Measurements from ENCODE around the gene FAM221B.

The FAM221B gene

DNA sequence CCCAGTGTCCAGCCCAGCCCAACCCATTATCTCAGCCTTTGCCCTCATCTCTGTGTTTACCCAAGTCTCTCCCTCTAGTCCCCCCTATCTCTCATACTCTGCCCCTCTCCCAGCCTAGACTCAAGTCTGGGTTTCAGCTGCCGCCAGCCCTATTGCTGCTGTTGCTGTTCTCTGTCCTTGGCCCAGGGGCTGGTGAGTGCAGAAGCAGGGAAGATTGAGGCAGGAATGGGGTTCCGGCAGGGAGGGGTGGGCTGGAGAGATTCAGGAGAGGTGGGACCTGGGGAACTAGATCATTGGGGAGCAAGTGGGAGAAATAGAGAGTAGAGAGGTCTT lies 1.2 kb upstream of the FAM221B start:
- TF ChIP-seq, protein P1, sequence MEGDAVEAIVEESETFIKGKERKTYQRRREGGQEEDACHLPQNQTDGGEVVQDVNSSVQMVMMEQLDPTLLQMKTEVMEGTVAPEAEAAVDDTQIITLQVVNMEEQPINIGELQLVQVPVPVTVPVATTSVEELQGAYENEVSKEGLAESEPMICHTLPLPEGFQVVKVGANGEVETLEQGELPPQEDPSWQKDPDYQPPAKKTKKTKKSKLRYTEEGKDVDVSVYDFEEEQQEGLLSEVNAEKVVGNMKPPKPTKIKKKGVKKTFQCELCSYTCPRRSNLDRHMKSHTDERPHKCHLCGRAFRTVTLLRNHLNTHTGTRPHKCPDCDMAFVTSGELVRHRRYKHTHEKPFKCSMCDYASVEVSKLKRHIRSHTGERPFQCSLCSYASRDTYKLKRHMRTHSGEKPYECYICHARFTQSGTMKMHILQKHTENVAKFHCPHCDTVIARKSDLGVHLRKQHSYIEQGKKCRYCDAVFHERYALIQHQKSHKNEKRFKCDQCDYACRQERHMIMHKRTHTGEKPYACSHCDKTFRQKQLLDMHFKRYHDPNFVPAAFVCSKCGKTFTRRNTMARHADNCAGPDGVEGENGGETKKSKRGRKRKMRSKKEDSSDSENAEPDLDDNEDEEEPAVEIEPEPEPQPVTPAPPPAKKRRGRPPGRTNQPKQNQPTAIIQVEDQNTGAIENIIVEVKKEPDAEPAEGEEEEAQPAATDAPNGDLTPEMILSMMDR (IDR thresholded peaks at IDR 0.05; ENCODE audit: unreplicated experiment in 3 of 3): no peak
- H3K36me3 Mint-ChIP-seq (ENCODE audit: low read depth): peaks cover 2% of the 10 kb centered on the region
- H3K4me1 Mint-ChIP-seq: peaks cover 68% of the 10 kb centered on the region
- H3K9me3 Mint-ChIP-seq: no peaks in the 10 kb centered on the region
- peak overlapping the region; percentile 90 to 95 (median 93) for H3K4me3 Mint-ChIP-seq
- H3K27me3 Mint-ChIP-seq (ENCODE audit: low read depth): peaks cover 4% of the 10 kb centered on the region
- peak overlapping the region; percentile 88 to 97 (median 92) for H3K27ac Mint-ChIP-seq

GRCh38 chr9:35829084-35829763 lies 692 bp upstream of the FAM221B start, which contains the start of gene TMEM8B:
Gene TMEM8B, plus strand, starts transcription at chr9:35829228. Its CDS starts 220 bp downstream, at chr9:35829448.
- H3K9me3 Mint-ChIP-seq: no peaks in the 10 kb centered on the region
- no peaks in the 10 kb centered on the region for H3K36me3 Mint-ChIP-seq (ENCODE audit: low read depth)
- peaks cover 63% of the 10 kb centered on the region for H3K4me1 Mint-ChIP-seq
- H3K4me3 Mint-ChIP-seq: peak within 1 kb of the TSS; percentile 90 to 95 (median 93)
- peaks cover 4% of the 10 kb centered on the region for H3K27me3 Mint-ChIP-seq (ENCODE audit: low read depth)
- H3K27ac Mint-ChIP-seq: peak within 1 kb of the TSS; percentile 92 to 97 (median 94)
- TF ChIP-seq, protein P1 (IDR thresholded peaks at IDR 0.05; ENCODE audit: unreplicated experiment in 3 of 3): no peak

DNA sequence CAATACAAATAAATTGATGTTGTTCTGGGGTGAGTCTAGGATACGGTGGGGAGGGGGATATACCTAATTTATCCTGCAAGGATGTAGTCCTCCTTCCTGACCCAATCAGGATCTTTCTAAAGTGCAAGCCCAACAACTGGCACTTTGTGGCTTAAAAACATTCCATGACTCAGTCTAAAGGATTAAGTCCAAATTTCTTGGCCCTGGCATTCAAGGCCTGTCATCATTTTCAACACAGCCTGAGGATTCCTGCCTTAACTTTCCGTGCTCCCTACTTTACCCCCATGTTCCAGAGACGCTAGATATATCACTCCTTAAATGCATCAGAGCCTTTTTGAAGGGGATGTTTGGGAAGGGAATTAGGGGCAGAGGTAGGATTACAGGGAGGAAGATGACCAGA lies 1.0 kb downstream of the FAM221B start:
- Mint-ChIP-seq H3K27me3 (ENCODE audit: low read depth) (peaks cover 4% of the 10 kb centered on the region), H3K9me3 (no peaks in the 10 kb centered on the region), H3K36me3 (ENCODE audit: low read depth) (no peaks in the 10 kb centered on the region), H3K27ac (peak overlapping the region in 2 of 3 experiments; percentile 0 to 1), H3K4me1 (peaks cover 45% of the 10 kb centered on the region), H3K4me3 (peak overlapping the region; percentile 88 to 94 (median 93))
- TF ChIP-seq, protein P1 (IDR thresholded peaks at IDR 0.05; ENCODE audit: unreplicated experiment in 3 of 3): no peak

- H3K27me3 Mint-ChIP-seq (ENCODE audit: low read depth): peaks cover 4% of the 10 kb centered on the region
- no peaks in the 10 kb centered on the region for H3K9me3 Mint-ChIP-seq
- H3K36me3 Mint-ChIP-seq (ENCODE audit: low read depth): no peaks in the 10 kb centered on the region
- H3K4me1 Mint-ChIP-seq: peaks cover 32% of the 10 kb centered on the region
- TF ChIP-seq, protein P1 (IDR thresholded peaks at IDR 0.05; ENCODE audit: unreplicated experiment in 3 of 3): peak; percentile 68 to 77 (median 69)
- peak overlapping the region in 2 of 3 experiments; percentile 19 to 46 for H3K27ac Mint-ChIP-seq
- H3K4me3 Mint-ChIP-seq: peak overlapping the region; percentile 49 to 61 (median 49)
Observed at GRCh38 chr9:35826071-35826701, 2.3 kb downstream of the FAM221B start.

DNA sequence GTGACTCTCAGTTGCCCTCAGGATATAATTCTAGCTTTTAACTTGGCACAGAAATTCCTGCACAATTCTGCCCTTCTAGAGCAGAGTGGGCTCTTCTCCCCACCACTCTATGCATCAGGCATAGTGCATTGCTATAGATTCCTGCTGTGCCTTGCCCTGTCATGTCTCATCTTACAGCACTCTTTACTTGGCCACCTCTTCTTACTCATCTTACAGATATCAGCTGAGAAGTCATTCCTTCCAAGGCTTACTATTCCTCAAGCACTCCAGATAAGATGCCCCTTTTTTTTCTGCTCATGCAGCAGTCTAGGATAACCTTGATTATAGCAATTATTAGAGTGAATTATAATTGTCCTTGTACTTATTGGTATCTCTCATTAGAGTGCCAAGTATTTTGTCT lies 5.6 kb downstream of the FAM221B start:
- H3K27me3 Mint-ChIP-seq (ENCODE audit: low read depth): no peaks in the 10 kb centered on the region
- no peaks in the 10 kb centered on the region for H3K36me3 Mint-ChIP-seq (ENCODE audit: low read depth)
- no peak overlapping the region for H3K27ac Mint-ChIP-seq
- no peak overlapping the region for H3K4me3 Mint-ChIP-seq
- no peaks in the 10 kb centered on the region for H3K9me3 Mint-ChIP-seq
- peaks cover 6% of the 10 kb centered on the region for H3K4me1 Mint-ChIP-seq
- TF ChIP-seq, protein P1 (IDR thresholded peaks at IDR 0.05; ENCODE audit: unreplicated experiment in 3 of 3): no peak
